Endothelial cell (in vitro differentiated cells): ENCODE measurements around the gene UMPS. TPM values are rescaled to one million over a fixed set of nuclear protein-coding genes. Genes with fewer than 3 reads are reported as not detected.
A peak's percentile ranks its signal among the peaks of the same experiment; 100 is the strongest.

Experiments used
- DNase-seq: peaks from one replicate; pipeline ENCODE4 v3.0.0; 2021; ENCODE audit warnings: low spot score
- H3K27ac Mint-ChIP-seq: one replicate; pipeline ENCODE4 v1.8.0; 2021; ENCODE audit warnings: mixed read lengths, inconsistent platforms; ENCODE audit not compliant: unreplicated experiment
- H3K27me3 Mint-ChIP-seq: one replicate; pipeline ENCODE4 v1.8.0; 2021; ENCODE audit warnings: mild to moderate bottlenecking, moderate library complexity, mixed read lengths, inconsistent platforms; ENCODE audit not compliant: unreplicated experiment
- H3K36me3 Mint-ChIP-seq: one replicate; pipeline ENCODE4 v1.8.0; 2021; ENCODE audit warnings: mild to moderate bottlenecking, low read depth, mixed read lengths, inconsistent platforms; ENCODE audit not compliant: unreplicated experiment
- H3K4me1 Mint-ChIP-seq: one replicate; pipeline ENCODE4 v1.8.0; 2021; ENCODE audit warnings: mild to moderate bottlenecking, mixed read lengths, inconsistent platforms; ENCODE audit not compliant: unreplicated experiment
- H3K4me3 Mint-ChIP-seq: one replicate; pipeline ENCODE4 v1.8.0; 2021; ENCODE audit warnings: mild to moderate bottlenecking, mixed read lengths, inconsistent platforms; ENCODE audit not compliant: unreplicated experiment
- H3K9me3 Mint-ChIP-seq: one replicate; pipeline ENCODE4 v1.8.0; 2021; ENCODE audit warnings: mixed read lengths, inconsistent platforms; ENCODE audit not compliant: unreplicated experiment
- CTCF ChIP-seq: fragments of 200-600 bp; sonication (generic); IDR thresholded peaks from one replicate; pipeline ENCODE4 v1.5.0; 2021; ENCODE audit warnings: antibody characterized with exemption; ENCODE audit not compliant: unreplicated experiment
- long read RNA-seq: library from polyadenylated mRNA; unstranded; transcript quantifications from one replicate; pipeline ENCODE4 v2.0.0, GENCODE V29; 2020; ENCODE audit not compliant: unreplicated experiment
- total RNA-seq: library from RNA; stranded (reverse); fragmentation: NEBNext Ultra II Directional; extraction: Animal tissue kit (Norgen Biotek cat#: 25700); gene quantifications from one replicate; pipeline ENCODE4 v1.2.1, GENCODE V29; 2021; ENCODE audit not compliant: unreplicated experiment

UMPS gene
- 27.1 TPM for total RNA-seq
- long read RNA-seq, full-length matches to known transcripts: 27 of 29 reads
- long read RNA-seq, partial matches to known transcripts: 2 of 29 reads
- long read RNA-seq, other reads (novel, unspliced or antisense): 0 of 29 reads

DNA sequence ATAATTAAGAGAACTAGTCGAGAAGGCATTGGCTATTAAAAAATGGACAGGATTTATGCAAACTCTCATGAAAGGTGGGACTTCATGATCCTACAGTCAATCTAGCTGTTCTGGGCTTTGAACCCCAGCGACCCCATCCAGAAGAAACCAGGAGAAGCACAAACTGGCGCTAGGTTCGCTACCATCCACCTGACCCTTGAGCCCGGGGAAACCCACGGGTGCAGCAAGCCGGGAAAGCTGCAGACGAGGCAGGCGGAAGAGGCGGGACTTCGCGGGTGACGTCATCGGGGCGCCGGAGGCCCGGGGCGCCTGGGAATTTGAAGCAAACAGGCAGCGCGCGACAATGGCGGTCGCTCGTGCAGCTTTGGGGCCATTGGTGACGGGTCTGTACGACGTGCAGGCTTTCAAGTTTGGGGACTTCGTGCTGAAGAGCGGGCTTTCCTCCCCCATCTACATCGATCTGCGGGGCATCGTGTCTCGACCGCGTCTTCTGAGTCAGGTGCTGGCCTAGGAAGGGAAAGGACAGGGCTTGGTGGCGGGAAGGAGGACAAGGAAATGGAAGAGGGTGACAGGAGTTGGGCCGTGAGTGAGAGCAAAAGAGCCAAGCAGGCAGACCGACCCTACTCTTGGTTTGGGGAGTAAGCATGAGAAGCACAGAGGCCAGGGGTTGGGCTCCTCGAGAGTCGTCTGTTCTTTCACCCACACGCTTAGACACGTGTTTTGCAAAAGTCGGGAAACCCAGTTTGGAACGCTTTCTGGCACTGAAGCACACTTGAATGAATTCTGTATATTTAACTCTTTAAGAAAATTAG, at the start of gene UMPS:
UMPS (plus strand) TSS at position 324 of the 812 bp plus-strand sequence; CDS start at position 344, 20 bp downstream.
- peaks cover 4% of the 10 kb centered on the region for H3K36me3 Mint-ChIP-seq
- DNase-seq: peak; percentile 90
- H3K4me1 Mint-ChIP-seq: peaks cover 14% of the 10 kb centered on the region
- TF ChIP-seq CTCF: no peak
- peak within 1 kb of the TSS; percentile 96 for H3K27ac Mint-ChIP-seq
- peak within 1 kb of the TSS; percentile 100 for H3K4me3 Mint-ChIP-seq
- peaks cover 1% of the 10 kb centered on the region for H3K27me3 Mint-ChIP-seq
- no peaks in the 10 kb centered on the region for H3K9me3 Mint-ChIP-seq

- no peaks in the 10 kb centered on the region for H3K9me3 Mint-ChIP-seq
- no peak overlapping the region for H3K27ac Mint-ChIP-seq
- H3K36me3 Mint-ChIP-seq: peaks cover 65% of the 10 kb centered on the region
- peaks cover 6% of the 10 kb centered on the region for H3K27me3 Mint-ChIP-seq
- no peak for TF ChIP-seq CTCF
- peaks cover 5% of the 10 kb centered on the region for H3K4me1 Mint-ChIP-seq
- no peak for DNase-seq
- H3K4me3 Mint-ChIP-seq: no peak overlapping the region
Measured at GRCh38 chr3:124680521-124680920, 49.7 kb upstream of the UMPS start.

GRCh38 chr3:124682263-124682662, 48.0 kb upstream of the UMPS start:
- DNase-seq: no peak
- H3K4me1 Mint-ChIP-seq: peaks cover 7% of the 10 kb centered on the region
- peaks cover 4% of the 10 kb centered on the region for H3K27me3 Mint-ChIP-seq
- TF ChIP-seq CTCF: no peak
- no peaks in the 10 kb centered on the region for H3K9me3 Mint-ChIP-seq
- H3K4me3 Mint-ChIP-seq: no peak overlapping the region
- H3K36me3 Mint-ChIP-seq: peaks cover 54% of the 10 kb centered on the region
- no peak overlapping the region for H3K27ac Mint-ChIP-seq

DNA sequence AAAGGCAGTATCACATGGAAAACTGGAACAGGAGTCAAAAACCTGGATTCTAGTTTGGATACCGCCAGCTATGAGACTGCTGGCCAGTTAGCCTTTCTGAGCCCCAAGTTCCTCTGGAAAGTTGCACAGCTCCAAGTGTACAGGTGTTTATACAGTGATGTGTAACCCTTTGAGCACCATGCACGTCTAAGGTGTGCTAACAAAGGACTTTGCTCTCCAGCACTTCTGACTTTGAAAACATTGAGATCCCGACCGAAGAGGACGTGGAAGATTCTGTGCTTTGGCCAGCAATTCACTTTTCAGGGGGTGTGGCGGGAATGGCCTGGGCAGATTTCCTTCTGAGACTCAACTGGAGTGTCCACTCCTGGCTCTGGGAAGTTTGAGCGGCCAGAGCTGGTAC, 45.8 kb upstream of the UMPS start:
- Mint-ChIP-seq H3K27ac (no peak overlapping the region), H3K9me3 (no peaks in the 10 kb centered on the region), H3K4me3 (no peak overlapping the region), H3K36me3 (peaks cover 33% of the 10 kb centered on the region), H3K4me1 (peaks cover 10% of the 10 kb centered on the region), H3K27me3 (peaks cover 4% of the 10 kb centered on the region)
- DNase-seq: no peak
- TF ChIP-seq CTCF: no peak

- peaks cover 29% of the 10 kb centered on the region for H3K36me3 Mint-ChIP-seq
- peaks cover 4% of the 10 kb centered on the region for H3K27me3 Mint-ChIP-seq
- peak overlapping the region; percentile 13 for H3K4me3 Mint-ChIP-seq
- TF ChIP-seq CTCF: no peak
- H3K27ac Mint-ChIP-seq: no peak overlapping the region
- peaks cover 10% of the 10 kb centered on the region for H3K4me1 Mint-ChIP-seq
- no peak for DNase-seq
- H3K9me3 Mint-ChIP-seq: no peaks in the 10 kb centered on the region
Measured at GRCh38 chr3:124685067-124685466, 45.2 kb upstream of the UMPS start.
